Thyroid gland (tissue), 4 donors: ENCODE measurements around the gene SLC13A5.

Source experiments
- POLR2A ChIP-seq, 2 donors: fragments of 450-650 bp; IDR thresholded peaks; one replicate each; pipeline ENCODE4 v1.6.1; 2017; ENCODE audit warnings: antibody characterized with exemption in 2 of 2, mild to moderate bottlenecking in 2 of 2, moderate library complexity in 1 of 2
- TF ChIP-seq, protein P1 (sequence below), 6 experiments: fragments of 200-600 bp in 3 of 6; fragments of 450-650 bp in 3 of 6; sonication (generic) in 3 of 6; IDR thresholded peaks; one replicate each; pipeline ENCODE4 v1.5.1; 2016 to 2019; ENCODE audit warnings: antibody characterized with exemption in 6 of 6, mild to moderate bottlenecking in 2 of 6, inconsistent platforms in 1 of 6, moderate library complexity in 1 of 6

DNA sequence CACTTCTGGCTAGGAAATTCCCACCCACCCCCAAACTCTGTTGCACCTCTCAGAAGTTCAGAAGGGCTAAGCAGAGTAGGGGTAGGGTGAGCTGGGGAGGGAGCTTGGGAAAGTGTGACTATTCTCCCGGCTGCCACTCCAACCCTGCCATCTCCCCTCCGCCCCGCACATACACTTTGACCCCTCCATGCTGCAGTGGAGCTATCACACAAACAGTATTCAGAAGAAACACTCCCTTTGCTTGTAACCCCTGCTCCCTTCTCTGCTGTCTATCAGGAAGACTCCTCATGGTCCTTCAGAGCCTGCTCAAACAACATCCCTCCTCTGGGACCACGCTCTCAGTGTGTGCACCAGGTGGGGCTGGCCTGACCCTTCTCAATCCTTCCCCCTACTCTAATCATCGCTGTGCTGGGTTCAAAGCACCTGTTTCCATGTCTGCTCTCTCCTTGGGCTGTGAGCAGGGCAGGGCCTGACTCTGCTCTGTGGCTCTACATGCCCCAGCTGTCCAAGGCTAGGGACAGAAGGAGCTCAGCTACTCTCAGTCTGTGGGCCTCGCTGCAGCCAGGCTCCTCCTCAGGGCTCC is 8.6 kb downstream of the SLC13A5 start:
- TF ChIP-seq, protein P1, sequence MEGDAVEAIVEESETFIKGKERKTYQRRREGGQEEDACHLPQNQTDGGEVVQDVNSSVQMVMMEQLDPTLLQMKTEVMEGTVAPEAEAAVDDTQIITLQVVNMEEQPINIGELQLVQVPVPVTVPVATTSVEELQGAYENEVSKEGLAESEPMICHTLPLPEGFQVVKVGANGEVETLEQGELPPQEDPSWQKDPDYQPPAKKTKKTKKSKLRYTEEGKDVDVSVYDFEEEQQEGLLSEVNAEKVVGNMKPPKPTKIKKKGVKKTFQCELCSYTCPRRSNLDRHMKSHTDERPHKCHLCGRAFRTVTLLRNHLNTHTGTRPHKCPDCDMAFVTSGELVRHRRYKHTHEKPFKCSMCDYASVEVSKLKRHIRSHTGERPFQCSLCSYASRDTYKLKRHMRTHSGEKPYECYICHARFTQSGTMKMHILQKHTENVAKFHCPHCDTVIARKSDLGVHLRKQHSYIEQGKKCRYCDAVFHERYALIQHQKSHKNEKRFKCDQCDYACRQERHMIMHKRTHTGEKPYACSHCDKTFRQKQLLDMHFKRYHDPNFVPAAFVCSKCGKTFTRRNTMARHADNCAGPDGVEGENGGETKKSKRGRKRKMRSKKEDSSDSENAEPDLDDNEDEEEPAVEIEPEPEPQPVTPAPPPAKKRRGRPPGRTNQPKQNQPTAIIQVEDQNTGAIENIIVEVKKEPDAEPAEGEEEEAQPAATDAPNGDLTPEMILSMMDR (IDR thresholded peaks at IDR 0.05): no peak
- no peak for TF ChIP-seq POLR2A (IDR thresholded peaks at IDR 0.05)
